K562 (cell line): Measurements from ENCODE around the gene ATG7. TPM values are rescaled to one million over a fixed set of nuclear protein-coding genes. Genes with fewer than 3 reads are reported as not detected.

Source experiments
- ATAC-seq: fragments of 200-7000 bp; cut with Tn5 transposase; 3 replicates; pipeline ENCODE4 v1.9.1; 2020; ENCODE audit warnings: moderate library complexity
- BruUV-seq: library from RNA; stranded (reverse); fragments of 400-500 nt; replicated peaks from 2 replicates; lab custom pipeline; 2021; lab: Mats Ljungman, UMichigan
- CTCF ChIA-PET: fragments of 300-600 bp; formaldehyde crosslinking; extraction: SDS; loops from one replicate; lab custom pipeline; 2021; ENCODE audit warnings: low intra/inter-chr PET ratio; lab: Yijun Ruan, JAX
- POLR2A ChIA-PET: fragments of 300-600, 350-650 bp; sonication (Branson Sonifier 250); formaldehyde crosslinking; extraction: SDS; loops from one replicate; lab custom pipeline; 2021; ENCODE audit warnings: antibody characterized with exemption, inconsistent platforms; lab: Yijun Ruan, JAX
- DNase-seq, 4 experiments: peaks; one replicate each; pipeline versions ENCODE4 v3.0.0 to v3.0.0-alpha.2; 2011 to 2018; ENCODE audit warnings: low spot score in 3 of 4, mixed read lengths in 3 of 4; ENCODE audit errors: extremely low read depth in 1 of 4
- FAIRE-seq: peaks from 2 replicates; lab custom pipeline; 2011; peaks lifted over from hg19 to GRCh38; lab: Jason Lieb, UNC
- H2AFZ ChIP-seq: 2 replicates; pipeline ENCODE4 v1.6.0; 2011; ENCODE audit warnings: low read depth, low read length, control low read depth, inconsistent platforms
- H3K27ac ChIP-seq: fragments of 200-600 bp; 3 replicates; pipeline ENCODE4 v1.8.0; 2011; ENCODE audit warnings: low read depth, mild to moderate bottlenecking, control low read depth, inconsistent platforms, low read length, moderate library complexity, mixed read lengths; ENCODE audit errors: extremely low read depth
- H3K27me3 ChIP-seq, 2 experiments: fragments of 300-600 bp in 1 of 2; 2 replicates in 1 of 2; 3 replicates in 1 of 2; pipeline versions ENCODE4 v1.6.0 to v1.8.0; 2011; ENCODE audit warnings: inconsistent platforms in 2 of 2, low read length in 2 of 2, mild to moderate bottlenecking in 1 of 2, mixed read lengths in 1 of 2, moderate library complexity in 1 of 2; ENCODE audit not compliant: control insufficient read depth in 2 of 2, insufficient read depth in 2 of 2
- H3K36me3 ChIP-seq: fragments of 300-600 bp; 3 replicates; pipeline ENCODE4 v1.8.0; 2011; ENCODE audit warnings: mild to moderate bottlenecking, low read length, inconsistent platforms; ENCODE audit not compliant: control insufficient read depth, insufficient read depth
- H3K4me1 ChIP-seq, 2 experiments: fragments of 200-600 bp in 1 of 2; replicated peaks in 1 of 2; 2 replicates in 1 of 2; 3 replicates in 1 of 2; pipeline versions ENCODE4 v1.5.1 to v1.8.0; 2011; ENCODE audit warnings: inconsistent platforms in 2 of 2, low read length in 2 of 2, mild to moderate bottlenecking in 1 of 2, mixed read lengths in 1 of 2, moderate library complexity in 1 of 2; ENCODE audit not compliant: control insufficient read depth in 2 of 2, insufficient read depth in 2 of 2
- H3K4me2 ChIP-seq: 2 replicates; pipeline ENCODE4 v1.6.1; 2011; ENCODE audit warnings: low read length, control low read depth, inconsistent platforms, mixed read lengths; ENCODE audit not compliant: insufficient read depth
- H3K4me3 ChIP-seq: fragments of 200-600 bp; sonication (generic), shearing (Covaris generic); 2 replicates; pipeline ENCODE4 v1.5.1; 2016; ENCODE audit warnings: control low read depth, inconsistent platforms
- H3K79me2 ChIP-seq: fragments of 200-600 bp; 3 replicates; pipeline ENCODE4 v1.8.0; 2011; ENCODE audit warnings: low read length, inconsistent platforms; ENCODE audit not compliant: control insufficient read depth, insufficient read depth
- H3K9ac ChIP-seq, 2 experiments: 2 replicates each; pipeline versions ENCODE4 v1.6.0 to v1.6.1; 2011; ENCODE audit warnings: low read depth in 2 of 2, low read length in 2 of 2, control low read depth in 1 of 2, inconsistent platforms in 1 of 2, mild to moderate bottlenecking in 1 of 2, mixed read lengths in 1 of 2; ENCODE audit not compliant: insufficient read depth in 1 of 2
- H3K9me1 ChIP-seq: one replicate; pipeline ENCODE4 v1.6.0; 2011; ENCODE audit warnings: inconsistent platforms, mild to moderate bottlenecking, low read length, moderate library complexity; ENCODE audit not compliant: control insufficient read depth, insufficient read depth
- H3K9me3 ChIP-seq: replicated peaks from 2 replicates; pipeline ENCODE4 v1.5.1; 2011; ENCODE audit warnings: low read depth, low read length, inconsistent platforms; ENCODE audit not compliant: control insufficient read depth, insufficient read depth
- H4K20me1 ChIP-seq: replicated peaks from 2 replicates; pipeline ENCODE4 v1.6.1; 2011; ENCODE audit warnings: low read length, inconsistent platforms, mixed read lengths; ENCODE audit not compliant: control insufficient read depth, insufficient read depth
- ARID3A ChIP-seq: IDR thresholded peaks from 2 replicates; pipeline ENCODE4 v1.6.1; 2012; ENCODE audit warnings: low read depth, low read length, improper control_type of control experiment, borderline replicate concordance
- BHLHE40 ChIP-seq: IDR thresholded peaks from 2 replicates; pipeline ENCODE4 v1.6.1; 2011; ENCODE audit warnings: low read length, improper control_type of control experiment
- CHAMP1 ChIP-seq: fragments of 450-650 bp; IDR thresholded peaks from 2 replicates; pipeline ENCODE4 v1.6.1; 2016; ENCODE audit warnings: mild to moderate bottlenecking
- COPS2 ChIP-seq: fragments of 450-650 bp; conservative IDR thresholded peaks from 2 replicates; pipeline ENCODE4 v1.6.1; 2016; ENCODE audit warnings: mild to moderate bottlenecking, moderate library complexity
- E2F3 ChIP-seq: fragments of 250-450 bp; sonication (Bioruptor Pico); IDR thresholded peaks from 2 replicates; pipeline ENCODE4 v1.4.0; 2020; ENCODE audit warnings: mild to moderate bottlenecking
- HCFC1 ChIP-seq: IDR thresholded peaks from 2 replicates; pipeline ENCODE4 v1.6.1; 2012; ENCODE audit warnings: low read depth, low read length, improper control_type of control experiment
- IRF2 ChIP-seq: sonication (generic); formaldehyde crosslinking; IDR thresholded peaks from 2 replicates; pipeline ENCODE4 v1.8.1; 2022; ENCODE audit warnings: mild to moderate bottlenecking, missing genetic modification reagents
- LEF1 ChIP-seq: fragments of 450-650 bp; IDR thresholded peaks from 2 replicates; pipeline ENCODE4 v1.6.1; 2016; ENCODE audit warnings: mild to moderate bottlenecking
- MXI1 ChIP-seq: IDR thresholded peaks from 2 replicates; pipeline ENCODE4 v1.6.1; 2011; ENCODE audit warnings: low read depth, mild to moderate bottlenecking, improper control_type of control experiment, low read length
- NFATC3 ChIP-seq: fragments of 450-650 bp; IDR thresholded peaks from 2 replicates; pipeline ENCODE4 v1.6.1; 2017; ENCODE audit warnings: mild to moderate bottlenecking
- RBBP5 ChIP-seq: fragments of 200-600 bp; sonication (generic); IDR thresholded peaks from 2 replicates; pipeline ENCODE4 v1.6.1; 2012; ENCODE audit warnings: borderline replicate concordance, mild to moderate bottlenecking, low read length, control low read depth, inconsistent platforms; ENCODE audit not compliant: insufficient read depth, poor library complexity, severe bottlenecking
- TBP ChIP-seq: optimal IDR thresholded peaks from 2 replicates; pipeline ENCODE3; 2011; ENCODE audit warnings: low read depth, low read length, improper control_type of control experiment
- ZNF354B ChIP-seq: fragments of 250-450 bp; sonication (Bioruptor Pico); IDR thresholded peaks from 2 replicates; pipeline ENCODE4 v1.4.0; 2020
- WGBS: fragments of 100-300 bp; shearing (Covaris generic); methylation state at CpG from one replicate; pipeline ENCODE4 v1.1.6; 2016; ENCODE audit warnings: low coverage, mixed read lengths; ENCODE audit not compliant: insufficient coverage; ENCODE audit errors: missing lambda C conversion rate; 5-methylcytosine and 5-hydroxymethylcytosine counted together
- in situ Hi-C: fragments of 300-500 bp; cut with MboI; formaldehyde crosslinking; loops from 4 replicates; pipeline ENCODE4 v1.15.0; 2018; ENCODE audit warnings: inconsistent platforms, mixed read lengths
- intact Hi-C: fragments of 100-400 bp; cut with micrococcal nuclease; formaldehyde crosslinking; loops from 2 replicates; pipeline ENCODE4 v1.14.2; 2022
- polyA plus RNA-seq, 8 experiments: library from polyadenylated mRNA; depleted of rRNA in 4 of 8; stranded (reverse) in 5 of 8; unstranded in 3 of 8; fragments of >200 nt; fragmentation: Nextera tagmentation in 2 of 8; fragmentation: Illumina TruSeq in 1 of 8; extraction: Ambion mirVana in 2 of 8; extraction: Trizol in 1 of 8; gene quantifications; 2 replicates each; pipeline versions ENCODE4 v1.2.1 to v1.2.3, GENCODE V29; 2011 to 2014; ENCODE audit warnings: inconsistent platforms in 1 of 8, missing spikeins in 1 of 8
- total RNA-seq, 7 experiments: library from RNA; depleted of rRNA in 6 of 7; stranded (reverse); fragments of >200 nt in 6 of 7; fragmentation: Illumina TruSeq in 2 of 7; extraction: Trizol in 2 of 7; gene quantifications; 2 replicates each; pipeline versions ENCODE4 v1.2.1 to v1.2.3, GENCODE V29; 2011 to 2021; ENCODE audit warnings: low replicate concordance in 1 of 7

The ATG7 gene
- total and polyA plus RNA-seq, 9 of the 15 experiments (the other 6 are each of a cell fraction or from before 2014, with no cell fraction given), result 18.3 to 45.3 (median 33.6) TPM

- no peak for DNase-seq
- FAIRE-seq, result no peak
- no peak for TF ChIP-seq NFATC3
- no peak for TF ChIP-seq IRF2 (CRISPR knock-in tag)
- TF ChIP-seq ARID3A, result no peak
- no peak for TF ChIP-seq TBP
- TF ChIP-seq ZNF354B (CRISPR knock-in tag), result no peak
- no peak for TF ChIP-seq BHLHE40
- TF ChIP-seq E2F3 (CRISPR knock-in tag), result no peak
- TF ChIP-seq MXI1, result no peak
- TF ChIP-seq HCFC1, result no peak
- no peak for TF ChIP-seq LEF1
- TF ChIP-seq COPS2, result no peak
- TF ChIP-seq RBBP5, result no peak
- TF ChIP-seq CHAMP1, result no peak
- TF ChIP-seq, all 486 proteins: peak for 0
- H3K27ac ChIP-seq, result no peak overlapping the region
- no peaks in the 10 kb centered on the region for H3K79me2 ChIP-seq
- no peaks in the 10 kb centered on the region for H4K20me1 ChIP-seq
- ChIA-PET POLR2A (interaction anchor here (0.5 to 1.0 kb wide), 3 partner anchors 8 to 45 kb away, joined by 3 to 5 read pairs (median 3); no protein-coding TSS in a partner anchor), CTCF (no interaction called here)
- no peaks in the 10 kb centered on the region for H3K9me1 ChIP-seq
- H3K9ac ChIP-seq, result no peak overlapping the region
- no TSS peak for BruUV-seq
- peaks cover 3% of the 10 kb centered on the region; the same call in 1 of the 3 replicates for H3K36me3 ChIP-seq
- ATAC-seq, result no peak
- H3K4me2 ChIP-seq, result no peak overlapping the region
- 78% methylated on average over 12 of the region's 12 CpGs for WGBS
- no peaks in the 10 kb centered on the region for H3K9me3 ChIP-seq
- intact Hi-C loops, result no loop called here
- H2AFZ ChIP-seq, result no peak overlapping the region
- peaks cover 0 to 8% of the 10 kb centered on the region in 2 experiments; a peak in 1 of 5 replicates for H3K4me1 ChIP-seq
- H3K27me3 ChIP-seq, result no peaks in the 10 kb centered on the region
- H3K4me3 ChIP-seq, result no peak overlapping the region
- in situ Hi-C loops, result no loop called here
Measured at GRCh38 chr3:11554666-11555065, 282.5 kb downstream of the ATG7 start.
